Measurements from ENCODE around the gene SYNE2.
A peak's percentile ranks its signal among the peaks of the same experiment; 100 is the strongest.
"Not testable (repeated sequence)": the region's sequence is repeated elsewhere in the genome, so short reads cannot be mapped to it uniquely, and the experiment has no call there.

Gene SYNE2

DNA sequence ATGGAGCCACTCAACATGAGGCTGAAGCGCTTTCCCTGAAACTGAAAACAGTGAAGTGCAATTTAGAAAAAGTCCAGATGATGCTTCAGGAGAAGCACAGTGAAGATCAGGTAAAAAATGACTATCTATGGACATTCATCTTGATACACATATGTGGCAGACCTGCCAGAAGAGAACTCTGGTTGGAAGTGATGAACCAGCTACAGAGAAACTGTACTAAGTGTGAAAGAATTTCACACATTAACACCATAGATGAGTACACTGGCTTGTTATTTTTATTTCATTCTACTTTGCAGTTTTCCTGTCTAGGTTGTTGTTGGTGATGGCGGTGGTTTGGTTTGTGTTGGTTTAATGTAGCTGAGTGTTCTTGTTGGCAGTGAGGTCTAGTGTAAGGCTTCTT, 266.7 kb downstream of the SYNE2 start:
- no peak for DNase-seq (ENCODE audit: low read depth)

DNA sequence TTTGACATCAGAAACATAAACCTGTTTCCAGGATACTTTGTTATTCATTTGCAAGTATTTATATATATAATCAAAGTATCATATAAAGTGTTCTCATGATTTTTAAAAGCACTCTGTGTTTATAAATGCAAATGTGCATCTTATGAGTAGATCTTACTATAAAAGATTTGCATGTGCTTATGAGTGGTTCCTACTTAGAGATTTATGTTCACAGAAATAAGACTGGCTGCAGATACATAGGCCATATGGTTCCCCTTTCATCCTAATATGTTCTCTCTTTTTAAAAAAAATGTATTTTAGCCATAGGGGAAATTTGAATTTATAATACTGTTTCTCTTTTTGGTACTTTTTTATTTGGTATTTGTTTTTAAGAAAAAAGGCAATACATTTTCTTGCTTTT, 267.2 kb downstream of the SYNE2 start:
- no peak for DNase-seq (ENCODE audit: low read depth)

DNA sequence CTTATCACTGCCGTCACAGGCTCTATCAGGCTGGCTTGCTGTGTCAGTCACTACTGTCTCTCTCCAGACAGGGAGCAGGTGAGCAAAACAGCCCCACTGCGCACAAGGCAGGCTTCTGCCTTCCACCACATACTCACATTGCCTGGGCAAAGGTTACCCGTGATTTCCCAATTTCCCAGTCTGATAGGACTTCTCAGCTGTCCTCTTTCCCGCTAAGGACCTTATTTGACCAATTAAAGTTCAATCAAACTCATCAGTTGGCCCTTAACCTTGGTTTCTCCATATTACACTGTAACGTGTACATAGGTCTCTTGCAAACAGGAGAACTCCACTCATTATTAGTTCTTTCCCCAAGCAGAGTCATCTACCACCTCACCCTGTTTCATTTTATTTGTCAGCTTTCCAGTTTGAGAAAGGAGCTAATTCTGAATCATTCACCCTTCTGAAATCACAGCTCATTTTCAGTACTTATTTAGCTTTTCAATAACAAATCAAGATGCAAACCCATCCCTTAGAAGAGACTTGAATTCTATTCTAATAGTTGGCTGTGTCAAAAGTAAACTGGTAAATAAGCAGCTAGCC, 270.5 kb downstream of the SYNE2 start:
- no peak for DNase-seq (ENCODE audit: low read depth)

DNA sequence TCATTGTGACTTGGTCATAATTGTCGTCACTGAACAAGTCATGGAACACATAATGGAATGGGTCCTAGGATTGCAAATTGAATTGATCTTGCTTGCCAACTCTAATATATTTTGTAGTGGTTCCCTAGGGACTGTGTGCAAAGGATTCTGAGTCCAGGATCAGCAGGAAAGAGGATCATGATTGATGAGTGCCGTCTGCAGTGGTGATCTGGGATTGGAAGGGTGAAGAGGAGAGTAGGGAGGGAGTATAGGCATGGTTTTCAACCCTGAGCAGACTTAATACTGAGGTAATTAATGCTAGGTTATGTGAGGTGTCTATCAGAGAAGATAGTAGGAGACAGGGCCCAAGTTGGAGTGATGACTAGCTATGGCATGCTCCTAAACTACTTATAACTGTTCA, 272.5 kb downstream of the SYNE2 start:
- no peak for DNase-seq (ENCODE audit: low read depth)

DNA sequence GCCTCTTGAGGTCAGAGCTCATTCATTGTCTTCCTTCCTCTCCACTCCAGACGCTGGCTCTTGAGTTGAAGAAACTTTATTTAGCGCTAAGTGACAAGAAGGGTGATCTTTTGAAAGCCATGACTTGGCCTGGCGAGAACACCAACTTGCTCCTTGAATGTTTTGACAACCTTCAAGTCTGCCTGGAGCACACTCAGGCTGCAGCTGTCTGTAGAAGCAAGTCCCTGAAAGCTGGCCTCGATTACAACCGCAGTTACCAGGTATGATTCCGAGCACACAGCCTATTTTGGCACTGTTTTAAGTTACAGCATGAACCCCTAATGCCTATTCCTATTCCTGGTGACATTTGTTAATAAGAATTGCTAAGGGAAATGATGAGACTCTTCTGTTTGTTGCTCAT, 273.7 kb downstream of the SYNE2 start:
- no peak for DNase-seq (ENCODE audit: low read depth)

DNA sequence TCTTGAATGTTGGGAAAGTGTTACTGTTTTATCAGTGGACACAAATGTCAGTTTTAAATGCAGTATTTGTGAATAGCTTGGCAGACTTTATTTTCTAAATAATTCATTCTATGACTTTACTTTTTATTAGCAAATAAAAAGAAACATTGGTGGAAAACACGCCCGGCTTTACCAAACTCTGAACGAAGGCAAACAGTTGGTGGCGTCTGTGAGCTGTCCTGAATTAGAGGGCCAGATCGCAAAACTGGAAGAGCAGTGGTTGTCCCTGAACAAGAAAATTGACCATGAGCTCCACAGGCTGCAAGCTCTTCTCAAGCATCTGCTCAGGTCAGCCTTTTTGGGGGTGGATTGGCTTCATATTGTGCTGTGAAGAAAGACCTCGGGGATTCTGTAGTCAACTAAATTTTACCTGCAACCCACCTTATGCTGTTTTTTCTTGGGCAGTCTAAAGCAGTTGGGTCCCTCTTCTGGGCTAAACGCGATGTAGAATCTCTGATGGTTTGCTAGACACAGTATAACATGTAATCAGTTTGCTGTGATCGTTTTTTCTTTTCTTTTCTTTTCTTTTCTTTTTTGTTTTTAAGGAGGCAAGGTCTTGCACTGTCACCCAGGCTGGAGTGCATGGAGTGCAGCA, 285.0 kb downstream of the SYNE2 start:
- no peak for DNase-seq (ENCODE audit: low read depth)

DNA sequence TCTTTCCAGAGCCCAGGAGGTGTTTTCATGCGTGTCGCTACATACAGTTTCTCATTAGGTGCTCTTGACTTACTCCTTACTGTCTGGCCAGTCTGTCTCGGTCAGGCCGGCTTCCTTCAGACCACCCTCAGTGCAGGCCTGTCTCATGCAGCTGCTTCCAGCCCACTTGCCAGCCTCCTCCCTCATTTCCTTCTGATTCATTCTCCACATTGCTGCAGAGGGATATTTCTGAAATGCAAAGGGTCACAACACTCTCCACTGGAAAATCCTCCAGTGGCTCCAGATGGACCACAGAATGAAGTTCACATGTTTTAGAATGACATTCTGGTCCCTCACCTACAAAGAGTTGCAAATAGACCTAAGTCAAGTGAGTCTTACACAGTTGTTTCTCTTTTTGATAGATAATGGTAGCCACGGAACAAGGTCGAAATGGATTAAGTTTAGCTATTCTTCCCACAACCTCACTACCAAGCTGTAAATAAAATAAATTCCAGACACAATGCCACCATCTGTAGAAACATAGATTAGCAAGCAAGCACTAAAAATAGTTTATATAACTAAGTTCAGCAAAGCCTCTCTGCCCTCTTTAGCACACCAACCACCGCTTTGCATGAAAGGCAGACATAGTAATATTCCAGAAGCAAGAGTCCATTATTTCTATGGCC, 294.5 kb downstream of the SYNE2 start:
- DNase-seq (ENCODE audit: low read depth) = peak; percentile 65

DNA sequence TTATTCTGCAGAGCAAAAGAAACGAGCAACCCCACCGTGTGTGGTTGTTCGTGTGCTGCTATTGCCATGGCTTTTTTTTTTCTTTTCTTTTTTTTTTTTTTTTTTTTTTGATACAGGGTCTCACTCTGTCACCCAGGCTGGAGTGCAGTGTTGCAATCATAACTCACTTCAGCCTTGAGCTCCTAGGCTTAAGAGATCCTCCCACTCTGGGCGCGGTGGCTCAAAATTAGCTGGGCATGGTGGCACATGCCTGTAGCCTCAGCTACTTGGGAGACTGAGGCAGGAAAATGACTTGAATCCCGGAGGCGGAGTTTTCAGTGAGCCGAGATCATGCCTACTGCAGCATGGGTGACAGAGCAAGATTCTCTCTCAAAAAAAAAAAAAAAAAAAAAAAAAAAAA, 297.1 kb downstream of the SYNE2 start:
- no peak for DNase-seq (ENCODE audit: low read depth)

DNA sequence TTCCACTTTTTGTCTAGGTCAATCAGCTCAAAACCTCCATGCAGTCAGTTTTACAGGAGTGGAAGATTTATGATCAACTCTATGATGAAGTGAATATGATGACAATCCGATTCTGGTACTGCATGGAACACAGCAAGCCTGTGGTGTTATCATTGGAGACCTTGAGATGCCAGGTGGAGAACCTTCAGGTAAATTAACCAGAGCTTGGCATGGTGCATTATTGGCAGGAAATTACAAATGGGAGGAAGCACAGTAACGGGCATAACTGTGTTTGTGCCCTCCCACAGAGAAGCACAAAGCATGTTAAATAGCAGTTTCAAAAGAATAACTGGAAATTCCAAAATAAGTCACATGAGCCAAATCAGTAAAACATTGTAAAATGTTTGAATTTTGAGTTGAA, 305.8 kb downstream of the SYNE2 start:
- DNase-seq (ENCODE audit: low read depth) = no peak

DNA sequence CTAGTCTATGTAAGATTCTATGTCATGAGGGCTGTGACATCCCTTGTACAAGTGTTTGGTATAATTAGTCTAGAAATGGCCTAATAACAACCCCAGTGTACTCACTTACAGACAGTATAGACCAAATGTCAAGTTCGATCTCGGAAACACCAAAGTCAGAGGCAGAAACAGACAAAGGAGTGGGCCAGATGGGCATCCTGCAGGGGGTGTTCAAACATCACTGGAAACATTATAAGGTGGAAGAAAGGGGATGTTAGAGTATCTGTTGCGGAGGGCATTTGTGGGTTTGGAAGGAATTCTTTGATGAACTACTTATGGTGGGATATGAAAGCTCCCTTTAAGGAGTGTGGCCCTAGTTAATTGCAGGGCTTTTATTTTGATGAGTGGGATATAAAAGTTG, 306.8 kb downstream of the SYNE2 start:
- DNase-seq (ENCODE audit: low read depth) = no peak

DNA sequence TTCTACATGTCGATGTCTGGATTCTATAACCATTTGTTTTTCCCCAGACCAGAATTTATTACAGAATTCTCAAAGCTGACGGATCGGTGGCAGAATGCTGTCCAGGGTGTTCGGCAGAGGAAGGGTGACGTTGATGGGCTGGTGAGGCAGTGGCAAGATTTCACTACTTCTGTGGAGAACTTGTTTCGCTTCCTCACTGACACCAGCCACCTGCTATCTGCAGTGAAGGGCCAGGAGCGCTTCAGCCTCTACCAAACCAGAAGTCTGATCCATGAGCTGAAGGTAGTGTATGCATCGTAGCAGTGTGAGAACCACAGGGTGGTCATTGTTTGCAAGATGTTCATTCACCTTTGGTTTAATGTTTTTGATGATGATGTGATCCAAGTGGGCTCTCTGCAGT, 317.4 kb downstream of the SYNE2 start:
- DNase-seq (ENCODE audit: low read depth) = no peak

DNA sequence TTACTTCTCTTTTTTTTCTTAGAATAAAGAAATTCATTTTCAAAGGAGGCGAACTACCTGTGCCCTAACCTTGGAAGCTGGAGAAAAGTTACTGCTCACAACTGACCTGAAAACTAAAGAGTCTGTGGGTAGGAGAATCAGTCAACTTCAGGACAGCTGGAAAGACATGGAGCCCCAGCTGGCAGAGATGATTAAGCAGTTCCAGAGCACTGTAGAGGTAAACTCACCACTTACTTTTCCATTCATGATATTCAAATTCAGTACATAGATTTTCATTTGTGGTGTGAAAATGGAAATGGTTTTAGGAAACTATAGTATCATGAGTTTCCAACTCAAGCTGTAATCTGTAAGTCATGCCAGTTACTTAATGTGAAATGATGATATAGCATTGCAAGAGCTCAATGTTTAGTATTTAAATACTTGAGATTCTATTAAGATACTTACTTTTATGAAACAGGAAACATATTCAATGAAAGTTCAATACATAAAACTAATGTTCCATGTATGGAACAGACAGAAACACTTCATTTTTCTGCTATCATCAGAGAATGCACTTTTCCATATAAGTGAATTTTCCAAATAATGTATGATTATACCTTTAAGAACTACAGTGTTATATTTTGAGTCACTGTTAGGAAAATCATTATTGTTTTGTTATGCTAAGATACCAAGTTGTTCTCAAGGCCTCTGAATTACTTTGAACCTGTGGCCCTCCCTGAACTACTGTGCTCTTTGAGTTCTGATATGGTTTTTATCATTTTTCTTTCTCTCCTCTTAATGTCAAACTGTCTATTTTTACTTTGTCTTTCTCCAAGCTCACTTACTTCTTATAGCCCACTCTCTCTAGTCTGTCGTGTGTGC, 322.3 kb downstream of the SYNE2 start:
- no peak for DNase-seq (ENCODE audit: low read depth)

DNA sequence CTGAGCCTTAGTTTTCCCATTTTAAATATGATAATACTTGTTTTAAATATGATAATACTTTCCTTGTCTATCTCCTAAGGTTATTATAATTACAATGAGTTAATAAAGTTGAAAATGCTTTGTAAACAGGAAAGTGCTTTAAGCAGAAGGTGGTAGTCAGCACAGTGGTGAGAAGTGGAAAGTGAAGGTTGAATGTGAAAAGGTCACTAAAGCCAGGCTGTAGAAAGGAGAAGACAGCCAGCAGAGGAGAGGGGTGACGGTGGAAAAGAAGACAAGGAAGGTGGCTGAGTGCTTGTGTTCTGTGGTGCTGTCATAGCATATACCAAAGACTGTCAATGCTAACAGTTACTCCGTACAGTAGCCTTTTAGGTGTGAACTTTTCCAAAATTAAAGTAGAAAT, 323.5 kb downstream of the SYNE2 start:
- no peak for DNase-seq (ENCODE audit: low read depth)

DNA sequence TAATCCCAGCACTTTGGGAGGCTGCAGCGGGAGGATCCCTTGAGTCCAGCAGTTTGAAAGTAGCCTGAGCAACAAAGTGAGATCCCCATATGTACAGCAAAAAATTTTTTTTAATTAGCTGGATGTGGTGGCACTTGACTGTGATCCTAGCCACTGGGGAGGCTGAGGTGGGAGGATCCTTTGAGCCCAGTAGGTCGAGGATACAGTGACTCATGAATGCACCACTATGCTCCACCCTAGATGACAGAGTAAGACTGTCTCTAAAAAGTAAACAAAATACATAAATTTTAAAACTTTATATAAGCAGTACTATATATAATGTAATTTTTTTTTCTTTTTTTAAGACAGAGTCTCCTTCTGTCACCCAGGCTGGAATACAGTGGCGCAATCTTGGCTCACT, 326.0 kb downstream of the SYNE2 start:
- DNase-seq (ENCODE audit: low read depth) = no peak

DNA sequence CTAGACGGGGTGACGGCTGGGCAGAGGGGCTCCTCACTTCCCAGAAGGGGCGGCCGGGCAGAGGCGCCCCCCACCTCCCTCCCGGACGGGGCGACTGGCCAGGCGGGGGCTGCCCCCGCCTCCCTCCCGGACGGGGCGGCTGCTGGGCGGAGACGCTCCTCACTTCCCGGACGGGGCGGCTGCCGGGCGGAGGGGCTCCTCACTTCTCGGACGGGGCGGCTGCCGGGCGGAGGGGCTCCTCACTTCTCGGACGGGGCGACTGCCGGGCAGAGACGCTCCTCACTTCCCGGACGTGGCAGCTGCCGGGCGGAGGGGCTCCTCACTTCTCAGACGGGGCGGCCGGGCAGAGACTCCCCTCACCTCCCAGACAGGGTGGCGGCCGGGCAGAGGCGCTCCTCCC, 330.1 kb downstream of the SYNE2 start:
- not testable (repeated sequence) for DNase-seq (ENCODE audit: low read depth)

DNA sequence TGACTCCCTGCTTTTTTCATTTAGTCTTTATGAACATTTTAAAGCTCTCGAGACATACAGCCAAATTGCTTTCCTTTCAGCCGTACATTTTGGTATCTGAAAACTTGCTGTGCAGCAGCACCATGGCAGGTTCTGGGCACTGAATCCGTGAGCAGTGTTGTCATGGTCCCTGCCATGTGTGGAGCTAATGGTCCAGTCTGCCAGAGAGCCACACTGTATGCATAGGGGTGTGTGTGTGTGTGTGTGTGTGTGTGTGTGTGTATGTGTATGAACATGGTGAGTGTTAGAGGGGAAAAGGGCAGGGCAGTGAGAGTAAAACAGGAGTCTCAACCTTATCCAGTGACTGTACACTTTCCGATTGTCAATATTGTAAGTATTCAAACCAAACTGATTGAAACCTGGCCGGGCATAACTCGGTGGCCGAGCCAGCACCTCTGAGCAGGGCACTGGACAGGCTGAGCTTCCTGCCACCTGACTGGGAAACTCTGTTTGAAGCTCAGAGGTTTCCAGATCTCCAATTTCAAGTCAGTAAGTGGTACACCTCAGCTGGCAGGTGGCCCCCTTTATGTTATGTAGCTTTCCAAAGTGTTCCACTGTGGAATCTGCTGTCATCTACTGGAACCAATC, 331.4 kb downstream of the SYNE2 start:
- no peak for DNase-seq (ENCODE audit: low read depth)

DNA sequence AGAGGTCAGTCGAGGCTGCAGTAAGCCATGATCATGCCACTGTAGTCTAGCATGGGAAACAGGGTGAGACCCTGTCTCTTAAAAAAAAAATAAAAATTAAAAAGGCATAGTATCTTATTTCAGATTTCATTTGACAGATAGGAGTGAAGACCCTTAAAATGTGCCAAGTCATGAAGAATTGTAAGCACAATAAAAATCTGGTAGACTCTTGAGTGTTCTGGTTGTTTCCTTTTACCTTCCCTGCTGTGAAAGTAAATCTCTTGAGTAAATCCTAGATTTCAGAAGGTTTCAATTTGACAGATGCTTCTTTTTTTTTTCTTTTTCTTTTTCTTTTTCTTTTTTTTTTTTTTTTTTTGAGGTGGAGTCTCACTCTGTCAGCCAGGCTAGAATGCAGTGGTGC, 332.4 kb downstream of the SYNE2 start:
- no peak for DNase-seq (ENCODE audit: low read depth)

DNA sequence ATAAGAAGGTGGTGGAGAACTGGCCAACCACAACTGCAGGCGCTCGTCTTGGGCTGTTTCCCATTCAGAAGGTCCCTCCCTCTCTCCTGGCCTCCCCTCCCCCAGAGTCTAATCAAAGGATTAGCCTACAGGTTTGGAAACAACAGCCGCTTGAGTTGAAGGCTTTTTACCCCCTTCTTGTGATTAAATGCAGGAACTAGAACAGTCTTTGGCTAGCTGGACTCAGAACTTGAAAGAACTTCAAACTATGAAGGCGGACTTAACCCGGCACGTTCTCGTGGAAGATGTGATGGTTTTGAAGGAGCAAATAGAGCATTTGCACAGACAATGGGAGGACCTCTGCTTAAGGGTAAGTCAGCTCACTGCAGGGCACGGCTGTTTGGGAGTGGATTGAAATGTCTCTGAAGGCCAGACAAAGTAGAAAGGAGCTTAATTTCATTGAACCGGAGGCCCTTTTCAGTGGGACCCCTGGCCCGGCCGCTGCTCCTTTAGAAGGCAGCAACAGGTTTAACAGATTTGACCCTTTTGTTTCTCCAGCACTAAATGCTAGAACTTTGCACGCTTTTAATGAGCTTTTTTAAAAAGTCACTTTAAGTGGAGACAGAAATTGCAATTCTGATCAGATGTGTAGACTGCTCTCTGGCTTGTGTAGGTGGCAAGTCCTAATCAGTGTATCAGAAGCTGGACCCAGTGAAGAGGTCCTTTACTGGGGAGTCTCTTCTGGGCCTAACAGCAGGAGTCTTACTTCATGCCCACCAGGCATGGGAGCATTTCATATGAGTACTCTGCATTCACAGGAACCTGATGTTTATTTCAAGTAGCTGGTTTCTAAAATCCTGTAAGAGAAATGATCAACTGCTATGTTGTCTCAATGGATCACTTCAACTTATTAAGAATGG, 333.7 kb downstream of the SYNE2 start:
- DNase-seq (ENCODE audit: low read depth) = no peak

DNA sequence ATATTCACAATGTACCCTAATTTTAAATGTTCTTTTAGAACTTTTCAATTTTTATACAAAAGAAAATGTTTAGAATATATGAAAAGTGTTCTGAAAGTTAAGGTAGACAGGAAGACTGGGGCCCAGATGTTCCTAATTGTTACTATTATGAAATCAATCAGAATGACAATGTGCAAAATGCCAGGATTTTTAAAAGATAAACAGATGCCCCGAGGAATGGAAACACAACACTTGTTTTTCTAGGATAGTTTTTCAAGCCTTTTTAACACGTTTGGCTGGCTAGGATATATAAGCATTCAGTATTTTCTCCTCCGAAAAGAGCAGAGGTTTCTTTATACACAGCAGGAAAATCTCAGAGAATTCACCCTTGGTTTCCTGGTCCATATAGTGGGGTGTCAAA, 334.5 kb downstream of the SYNE2 start:
- DNase-seq (ENCODE audit: low read depth) = no peak

DNA sequence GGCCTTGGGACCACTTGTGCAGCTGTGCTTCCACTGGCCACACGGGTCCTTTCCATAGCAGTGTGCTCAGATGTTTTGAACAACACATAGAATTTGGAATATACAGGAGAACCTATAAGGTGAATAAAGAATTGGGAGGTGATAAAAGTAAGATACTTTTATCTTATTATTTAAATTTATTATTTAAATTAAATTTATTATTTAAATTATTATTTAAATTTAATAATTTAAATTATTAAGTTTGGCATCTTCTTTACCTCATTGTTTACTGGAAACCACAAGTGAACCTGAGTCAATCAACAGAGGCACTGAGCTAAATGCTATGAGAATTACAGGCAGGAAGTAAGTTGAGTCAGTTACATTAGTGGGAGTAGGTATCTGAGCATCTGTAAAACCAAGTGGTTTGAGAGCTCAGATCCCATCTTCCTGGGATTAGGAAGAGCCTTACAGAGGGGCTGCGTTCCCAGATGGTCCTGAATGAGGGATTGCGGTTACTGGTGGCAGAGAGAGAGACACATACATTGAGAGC, 338.2 kb downstream of the SYNE2 start:
- DNase-seq (ENCODE audit: low read depth) = no peak

DNA sequence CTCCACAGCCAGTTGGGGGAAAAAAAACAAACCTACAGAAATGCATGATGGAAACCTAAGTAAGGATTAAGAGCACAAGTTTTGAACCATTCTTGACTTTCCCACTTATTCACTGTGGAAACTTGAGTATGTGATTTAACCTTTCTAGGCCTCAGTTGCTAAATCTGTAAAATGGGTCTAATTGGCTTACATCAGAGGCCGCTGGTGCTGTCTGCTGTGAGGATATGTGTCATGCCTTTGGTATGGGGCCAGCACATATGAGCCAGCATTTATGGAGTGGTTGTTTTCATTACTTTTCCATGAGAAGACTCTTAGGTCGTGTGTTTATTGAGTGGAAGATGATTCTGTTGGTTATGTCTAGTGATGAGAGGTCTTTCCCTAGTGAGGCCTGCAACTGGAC, 339.0 kb downstream of the SYNE2 start:
- DNase-seq (ENCODE audit: low read depth) = peak; percentile 83
